LoVo (cell line): ENCODE data around the gene MUC5AC.

ENCODE experiments used
- DNase-seq: peaks from one replicate; pipeline ENCODE4 v3.0.0-alpha.2; 2016; ENCODE audit warnings: low spot score

MUC5AC gene

GRCh38 chr11:1226226-1226985 is 68.7 kb downstream of the MUC5AC start:
- DNase-seq = no peak

- DNase-seq = no peak
Measured at GRCh38 chr11:1226986-1227550, 69.3 kb downstream of the MUC5AC start.

GRCh38 chr11:1227551-1228100 is 69.9 kb downstream of the MUC5AC start:
- no peak for DNase-seq

GRCh38 chr11:1228101-1228821 is 70.5 kb downstream of the MUC5AC start:
- DNase-seq = no peak

GRCh38 chr11:1228921-1229451 is 71.2 kb downstream of the MUC5AC start:
- DNase-seq = no peak

GRCh38 chr11:1229471-1230120 is 71.8 kb downstream of the MUC5AC start:
- no peak for DNase-seq

GRCh38 chr11:1230121-1230455 is 72.3 kb downstream of the MUC5AC start:
- no peak for DNase-seq

- DNase-seq = no peak
Measured at GRCh38 chr11:1230456-1231395, 73.0 kb downstream of the MUC5AC start.

GRCh38 chr11:1231396-1232020 is 73.8 kb downstream of the MUC5AC start:
- DNase-seq = no peak

- no peak for DNase-seq
Measured at GRCh38 chr11:1232021-1232882, 74.5 kb downstream of the MUC5AC start.

GRCh38 chr11:1232883-1233321 is 75.1 kb downstream of the MUC5AC start:
- no peak for DNase-seq

- peak; percentile 11 for DNase-seq
Measured at GRCh38 chr11:1233351-1234053, 75.7 kb downstream of the MUC5AC start.

- no peak for DNase-seq
Measured at GRCh38 chr11:1234054-1234720, 76.4 kb downstream of the MUC5AC start.

- DNase-seq = no peak
Measured at GRCh38 chr11:1234771-1235305, 77.1 kb downstream of the MUC5AC start.

- DNase-seq = no peak
Measured at GRCh38 chr11:1235306-1235900, 77.7 kb downstream of the MUC5AC start.

GRCh38 chr11:1235901-1236315 is 78.2 kb downstream of the MUC5AC start:
- DNase-seq = no peak

GRCh38 chr11:1236316-1237127 is 78.8 kb downstream of the MUC5AC start:
- no peak for DNase-seq
